GM06990 (cell line): Measurements from ENCODE around the gene GGTLC2.

Experiments
- DNase-seq: peaks from one replicate; pipeline ENCODE4 v3.0.0-alpha.2; 2011; ENCODE audit not compliant: insufficient read length; ENCODE audit errors: extremely low read depth
- H3K27me3 ChIP-seq: replicated peaks from 2 replicates; pipeline ENCODE4 v1.6.0; 2011; ENCODE audit warnings: low read length; ENCODE audit not compliant: control insufficient read depth, insufficient read depth
- H3K36me3 ChIP-seq: 2 replicates; pipeline ENCODE4 v1.5.1; 2011; ENCODE audit warnings: low read length; ENCODE audit not compliant: control insufficient read depth, insufficient read depth
- H3K4me3 ChIP-seq: replicated peaks from 2 replicates; pipeline ENCODE4 v1.5.1; 2011; ENCODE audit warnings: low read depth, mild to moderate bottlenecking, control low read depth, low read length
- CTCF ChIP-seq: IDR thresholded peaks from 2 replicates; pipeline ENCODE4 v1.5.1; 2011; ENCODE audit warnings: low read length, control low read depth, mild to moderate bottlenecking, inconsistent platforms; ENCODE audit not compliant: insufficient read depth, poor library complexity, severe bottlenecking

GGTLC2 gene

DNA sequence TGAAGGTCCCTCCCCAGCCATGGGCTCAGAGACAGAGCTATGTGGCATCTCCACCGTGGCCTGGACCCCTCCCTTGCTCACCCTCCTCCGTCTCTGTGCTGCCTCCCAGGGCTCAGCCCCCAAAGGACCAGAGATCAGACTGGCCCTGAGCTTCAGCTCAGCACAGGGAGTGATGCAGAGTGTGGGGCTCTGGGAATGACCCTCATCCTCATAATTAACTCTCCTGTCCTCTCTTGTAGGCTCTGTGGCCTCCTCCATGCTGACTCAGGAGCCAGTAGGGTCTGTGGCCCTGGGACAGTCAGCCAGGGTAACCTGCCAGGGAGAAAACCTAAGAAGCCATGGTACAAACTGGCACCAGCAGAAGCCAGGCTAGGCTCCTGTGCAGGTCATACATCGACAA, 28.7 kb downstream of the GGTLC2 start:
- TF ChIP-seq CTCF: no peak
- H3K36me3 ChIP-seq: no peaks in the 10 kb centered on the region
- DNase-seq: no peak
- no peak overlapping the region for H3K4me3 ChIP-seq
- no peaks in the 10 kb centered on the region for H3K27me3 ChIP-seq

- Histone ChIP-seq H3K27me3 (no peaks in the 10 kb centered on the region), H3K4me3 (no peak overlapping the region), H3K36me3 (no peaks in the 10 kb centered on the region)
- TF ChIP-seq CTCF: no peak
- DNase-seq: no peak
These were observed 29.2 kb downstream of the GGTLC2 start for GRCh38 chr22:22673628-22674027.

DNA sequence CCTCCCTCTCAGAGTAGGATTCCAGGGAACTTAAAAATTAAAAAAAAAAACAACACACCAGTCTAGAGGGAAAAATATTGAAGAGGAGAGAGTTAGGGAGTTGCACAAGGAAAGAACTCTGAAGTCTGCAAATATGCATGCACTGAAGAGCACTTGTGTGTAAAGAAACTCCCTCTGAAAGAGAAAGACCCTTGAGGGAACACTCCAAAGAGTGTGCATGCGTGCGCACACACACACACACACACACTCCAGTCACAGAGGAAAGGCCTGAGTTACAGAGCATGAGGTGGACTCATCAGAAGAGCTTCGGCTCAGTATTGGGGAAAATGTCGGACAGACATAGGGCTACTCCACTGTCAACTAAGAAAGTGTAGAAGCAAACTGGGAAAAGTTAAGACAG, 30.1 kb downstream of the GGTLC2 start:
- no peak for TF ChIP-seq CTCF
- H3K4me3 ChIP-seq: no peak overlapping the region
- no peaks in the 10 kb centered on the region for H3K36me3 ChIP-seq
- no peak for DNase-seq
- no peaks in the 10 kb centered on the region for H3K27me3 ChIP-seq

DNA sequence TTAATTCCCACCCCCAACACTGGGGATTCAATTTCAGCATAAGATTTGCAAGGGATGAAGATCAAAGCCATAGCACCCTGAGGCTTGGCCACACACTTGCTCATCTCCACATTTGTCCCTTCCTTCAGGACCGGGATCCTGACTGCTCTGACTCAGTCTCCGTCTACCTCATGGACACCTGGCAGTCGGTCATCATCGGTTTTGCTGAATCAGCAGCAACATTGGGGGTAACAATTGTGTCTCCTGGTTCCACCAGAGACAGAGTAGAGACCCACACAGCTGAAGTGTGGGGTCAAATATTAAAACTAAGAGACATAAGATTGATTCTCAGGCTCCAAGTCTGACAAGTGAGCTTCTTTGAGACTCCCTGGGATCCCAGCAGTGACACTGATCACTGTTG, 34.6 kb downstream of the GGTLC2 start:
- H3K4me3 ChIP-seq: no peak overlapping the region
- TF ChIP-seq CTCF: no peak
- no peaks in the 10 kb centered on the region for H3K36me3 ChIP-seq
- no peaks in the 10 kb centered on the region for H3K27me3 ChIP-seq
- DNase-seq: no peak

- no peak overlapping the region for H3K4me3 ChIP-seq
- no peak for TF ChIP-seq CTCF
- no peaks in the 10 kb centered on the region for H3K36me3 ChIP-seq
- H3K27me3 ChIP-seq: no peaks in the 10 kb centered on the region
- DNase-seq: no peak
These were observed 36.0 kb downstream of the GGTLC2 start for GRCh38 chr22:22680396-22680795.

- Histone ChIP-seq H3K36me3 (no peaks in the 10 kb centered on the region), H3K27me3 (no peaks in the 10 kb centered on the region), H3K4me3 (no peak overlapping the region)
- DNase-seq: no peak
- TF ChIP-seq CTCF: no peak
These were observed 36.9 kb downstream of the GGTLC2 start for GRCh38 chr22:22681221-22681739.
